ENCODE results near the gene ST3GAL3.

GRCh38 chr1:43804569-43804968, 97.2 kb downstream of the ST3GAL3 start:
- TF ChIP-seq CTCF (IDR thresholded peaks at IDR 0.05 in 2 of 3, conservative IDR thresholded peaks at IDR 0.05 in 1 of 3; ENCODE audit: control insufficient read depth in 2 of 3, extremely low read depth in 1 of 3, insufficient read depth in 1 of 3, low read depth in 3 of 3, low read length in 3 of 3) (no peak), ZNF217 (IDR thresholded peaks at IDR 0.05) (no peak), HDAC6 (IDR thresholded peaks at IDR 0.05; ENCODE audit: unreplicated experiment) (no peak), ZNF274 (IDR thresholded peaks at IDR 0.05; ENCODE audit: insufficient read depth, insufficient read length) (no peak), ESRRA (IDR thresholded peaks at IDR 0.05; ENCODE audit: low read length) (no peak), EGR1 (IDR thresholded peaks at IDR 0.05; ENCODE audit: borderline replicate concordance in 1 of 2, low read depth in 2 of 2, low read length in 2 of 2) (no peak), SREBF2 (IDR thresholded peaks at IDR 0.05; ENCODE audit: low read length) (no peak), ZNF24 (IDR thresholded peaks at IDR 0.05) (no peak), RCOR1 (conservative IDR thresholded peaks at IDR 0.05; ENCODE audit: low read depth, low read length) (no peak), CREB1 (IDR thresholded peaks at IDR 0.05; ENCODE audit: low read depth) (no peak), ETV6 (conservative IDR thresholded peaks at IDR 0.05 in 1 of 2, IDR thresholded peaks at IDR 0.05 in 1 of 2; ENCODE audit: borderline replicate concordance in 1 of 2, low read depth in 1 of 2) (no peak), KAT2A (conservative IDR thresholded peaks at IDR 0.05; ENCODE audit: control insufficient read depth, low read depth, low read length) (no peak)

All from GM12878 (cell line).